Neuronal stem cell (in vitro differentiated cells): ENCODE measurements around the gene TMX4.

Source experiments
- DNase-seq: peaks from one replicate; pipeline ENCODE4 v3.0.0-alpha.2; 2013; ENCODE audit warnings: low spot score
- H2AFZ ChIP-seq: one replicate; pipeline ENCODE4 v1.6.1; 2013; ENCODE audit warnings: mild to moderate bottlenecking, low read length, inconsistent platforms
- H2AK5ac ChIP-seq: 2 replicates; pipeline ENCODE4 v1.6.1; 2013; ENCODE audit warnings: low read depth, mild to moderate bottlenecking, inconsistent platforms, low read length, moderate library complexity, mixed read lengths
- H2BK120ac ChIP-seq: 2 replicates; pipeline ENCODE4 v1.6.1; 2013; ENCODE audit warnings: low read depth, mild to moderate bottlenecking, inconsistent platforms, low read length, moderate library complexity, mixed read lengths
- H2BK12ac ChIP-seq: one replicate; pipeline ENCODE4 v1.6.1; 2013; ENCODE audit warnings: low read length, inconsistent platforms
- H2BK15ac ChIP-seq: 2 replicates; pipeline ENCODE4 v1.6.1; 2013; ENCODE audit warnings: mild to moderate bottlenecking, low read length, inconsistent platforms, mixed read lengths
- H2BK5ac ChIP-seq: one replicate; pipeline ENCODE4 v1.6.1; 2013; ENCODE audit warnings: inconsistent platforms, mild to moderate bottlenecking, low read length, moderate library complexity
- H3K14ac ChIP-seq: one replicate; pipeline ENCODE4 v1.6.1; 2013; ENCODE audit warnings: low read length, inconsistent platforms
- H3K18ac ChIP-seq: 2 replicates; pipeline ENCODE4 v1.6.1; 2013; ENCODE audit warnings: low read length, inconsistent platforms
- H3K23ac ChIP-seq: 2 replicates; pipeline ENCODE4 v1.6.1; 2013; ENCODE audit warnings: low read depth, mild to moderate bottlenecking, mixed read lengths, low read length, inconsistent platforms; ENCODE audit not compliant: poor library complexity
- H3K27ac ChIP-seq: replicated peaks from 3 replicates; pipeline ENCODE4 v1.5.1; 2013; ENCODE audit warnings: low read length, inconsistent platforms
- H3K27me3 ChIP-seq, 3 experiments: 2 replicates each; pipeline ENCODE4 v1.6.1; 2013; ENCODE audit warnings: low read length in 3 of 3, mild to moderate bottlenecking in 2 of 3, inconsistent platforms in 1 of 3, low read depth in 1 of 3, mixed read lengths in 1 of 3, moderate library complexity in 1 of 3; ENCODE audit not compliant: control insufficient read depth in 3 of 3, insufficient read depth in 3 of 3
- H3K36me3 ChIP-seq, 2 donors: replicated peaks in 1 of 2; 2 replicates each; pipeline ENCODE4 v1.6.1; 2013; ENCODE audit warnings: low read length in 2 of 2; ENCODE audit not compliant: control insufficient read depth in 2 of 2, insufficient read depth in 2 of 2
- H3K4ac ChIP-seq: 2 replicates; pipeline ENCODE4 v1.6.1; 2013; ENCODE audit warnings: inconsistent platforms, mild to moderate bottlenecking, low read length, moderate library complexity
- H3K4me1 ChIP-seq, 2 donors: 1 replicate in 1 of 2; 2 replicates in 1 of 2; pipeline ENCODE4 v1.6.1; 2013; ENCODE audit warnings: low read length in 2 of 2, low read depth in 1 of 2; ENCODE audit not compliant: control insufficient read depth in 2 of 2, insufficient read depth in 1 of 2
- H3K4me2 ChIP-seq: one replicate; pipeline ENCODE4 v1.6.1; 2013; ENCODE audit warnings: mild to moderate bottlenecking, low read length, inconsistent platforms; ENCODE audit not compliant: insufficient read depth, poor library complexity, severe bottlenecking
- H3K4me3 ChIP-seq, 2 donors: 2 replicates each; pipeline ENCODE4 v1.5.1; 2013; ENCODE audit warnings: low read length in 2 of 2, mild to moderate bottlenecking in 2 of 2, inconsistent platforms in 1 of 2, moderate library complexity in 1 of 2
- H3K79me1 ChIP-seq: one replicate; pipeline ENCODE4 v1.6.1; 2013; ENCODE audit warnings: low read depth, mild to moderate bottlenecking, inconsistent platforms, low read length, moderate library complexity
- H3K9ac ChIP-seq: one replicate; pipeline ENCODE4 v1.6.1; 2013; ENCODE audit warnings: mild to moderate bottlenecking, low read depth, low read length, inconsistent platforms; ENCODE audit not compliant: poor library complexity
- H3K9me3 ChIP-seq, 2 donors: replicated peaks in 1 of 2; 2 replicates each; pipeline versions ENCODE3 to v1.6.1; 2013; ENCODE audit warnings: low read length in 2 of 2, mild to moderate bottlenecking in 2 of 2, inconsistent platforms in 1 of 2, low read depth in 1 of 2, mixed read lengths in 1 of 2, moderate library complexity in 1 of 2; ENCODE audit not compliant: control insufficient read depth in 2 of 2, insufficient read depth in 1 of 2
- H4K8ac ChIP-seq: one replicate; pipeline ENCODE4 v1.6.1; 2013; ENCODE audit warnings: low read depth, mild to moderate bottlenecking, inconsistent platforms, low read length, moderate library complexity
- H4K91ac ChIP-seq: one replicate; pipeline ENCODE4 v1.6.1; 2013; ENCODE audit warnings: low read length, low read depth, mild to moderate bottlenecking, inconsistent platforms; ENCODE audit not compliant: poor library complexity
- WGBS, 2 donors: extraction: QIAGEN DNeasy Blood & Tissue Kit; methylation state at CpG; one replicate each; pipeline ENCODE4 v1.1.7; 2013; ENCODE audit warnings: missing lambda C conversion rate in 2 of 2, mixed read lengths in 1 of 2; ENCODE audit not compliant: insufficient read length in 2 of 2, insufficient replicate concordance in 1 of 2; ENCODE audit errors: extremely low coverage in 2 of 2; 5-methylcytosine and 5-hydroxymethylcytosine counted together

TMX4 gene

DNA sequence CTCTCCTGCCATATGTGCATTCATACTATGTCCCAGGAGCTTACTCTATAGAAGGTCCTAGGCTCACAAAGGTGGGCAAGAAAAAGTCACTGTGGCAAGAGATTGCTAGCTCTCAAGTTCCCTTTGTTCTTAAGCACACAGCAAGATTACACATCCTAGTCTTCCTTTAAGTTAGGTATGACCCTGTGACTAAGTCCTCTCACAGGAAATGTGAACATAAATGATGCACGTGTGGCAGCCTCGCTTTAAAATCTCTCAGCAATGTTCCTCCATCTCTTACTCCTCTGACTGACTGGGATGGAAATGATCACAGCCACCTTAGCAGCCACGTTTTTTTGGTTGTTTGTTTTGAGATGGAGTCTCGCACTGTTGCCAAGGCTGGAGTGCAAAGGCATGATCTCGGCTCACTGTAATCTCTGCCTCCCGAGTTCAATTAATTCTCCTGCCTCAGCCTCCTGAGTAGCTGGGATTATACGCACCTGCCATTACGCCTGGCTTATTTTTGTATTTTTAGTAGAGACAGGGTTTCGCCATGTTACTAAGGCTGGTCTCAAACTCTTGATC lies 43.6 kb downstream of the TMX4 start:
- no peak overlapping the region for H3K9ac ChIP-seq
- no peaks in the 10 kb centered on the region for H3K79me1 ChIP-seq
- no peak overlapping the region for H2BK15ac ChIP-seq
- H3K36me3 ChIP-seq: peaks cover 0 to 4% of the 10 kb centered on the region in 2 donors
- H2AK5ac ChIP-seq: no peak overlapping the region
- H3K18ac ChIP-seq: no peak overlapping the region
- no peak overlapping the region for H3K23ac ChIP-seq
- H3K4me3 ChIP-seq: no peak overlapping the region
- H4K8ac ChIP-seq: no peak overlapping the region
- H2BK12ac ChIP-seq: no peak overlapping the region
- H3K27ac ChIP-seq: no peak overlapping the region
- no peaks in the 10 kb centered on the region for H3K9me3 ChIP-seq
- H3K4me1 ChIP-seq: no peaks in the 10 kb centered on the region
- no peak overlapping the region for H2BK5ac ChIP-seq
- H3K14ac ChIP-seq: no peak overlapping the region
- no peak overlapping the region for H2BK120ac ChIP-seq
- DNase-seq: no peak
- H4K91ac ChIP-seq: no peak overlapping the region
- no peak overlapping the region for H3K4ac ChIP-seq
- no peaks in the 10 kb centered on the region for H3K27me3 ChIP-seq
- no peak overlapping the region for H2AFZ ChIP-seq
- no CpG with 5 or more reads among the region's 9 CpGs for WGBS, 2 donors
- no peak overlapping the region for H3K4me2 ChIP-seq

DNA sequence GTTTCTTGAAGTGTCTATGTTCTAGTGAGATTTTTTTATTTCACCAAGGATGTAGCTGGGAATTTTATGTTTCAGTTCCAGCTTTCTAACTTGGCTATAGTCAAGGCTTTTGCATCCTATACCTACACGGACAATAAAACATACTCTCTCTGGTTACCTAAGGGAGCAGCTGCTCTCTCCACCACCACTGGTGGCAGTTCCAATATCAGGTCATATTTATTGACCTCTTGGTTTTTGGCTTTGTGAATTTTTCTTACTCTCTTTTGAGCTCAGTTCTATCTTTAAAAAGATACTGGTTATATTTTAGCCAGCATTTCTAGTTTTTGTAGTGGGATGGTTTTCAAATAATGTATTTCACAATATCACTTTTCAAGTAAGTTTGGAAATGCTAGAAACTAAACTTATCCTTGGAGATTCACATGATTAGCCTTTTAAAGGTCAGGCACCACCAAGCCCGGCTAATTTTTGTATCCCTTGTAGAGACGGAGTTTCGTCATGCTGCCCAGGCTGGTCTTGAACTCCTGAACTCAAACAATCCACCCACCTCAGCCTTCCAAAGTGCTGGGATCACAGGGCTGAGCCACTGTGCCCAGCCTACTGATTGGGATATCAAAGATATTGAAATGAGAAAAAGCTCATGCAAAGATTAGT lies 44.7 kb downstream of the TMX4 start:
- no peak overlapping the region for H3K4ac ChIP-seq
- no peak overlapping the region for H3K27ac ChIP-seq
- no peak for DNase-seq
- H3K14ac ChIP-seq: no peak overlapping the region
- no peak overlapping the region for H3K23ac ChIP-seq
- no peaks in the 10 kb centered on the region for H3K4me1 ChIP-seq
- no peak overlapping the region for H2BK120ac ChIP-seq
- H4K8ac ChIP-seq: no peak overlapping the region
- no peaks in the 10 kb centered on the region for H3K79me1 ChIP-seq
- H3K18ac ChIP-seq: no peak overlapping the region
- no peak overlapping the region for H3K4me3 ChIP-seq
- H2BK15ac ChIP-seq: no peak overlapping the region
- no peak overlapping the region for H2AFZ ChIP-seq
- WGBS, 2 donors: no CpG with 5 or more reads among the region's 4 CpGs
- no peak overlapping the region for H2AK5ac ChIP-seq
- no peak overlapping the region for H3K4me2 ChIP-seq
- no peaks in the 10 kb centered on the region for H3K9me3 ChIP-seq
- H3K36me3 ChIP-seq: no peaks in the 10 kb centered on the region
- no peaks in the 10 kb centered on the region for H3K27me3 ChIP-seq
- no peak overlapping the region for H2BK5ac ChIP-seq
- H3K9ac ChIP-seq: no peak overlapping the region
- H4K91ac ChIP-seq: no peak overlapping the region
- H2BK12ac ChIP-seq: no peak overlapping the region

DNA sequence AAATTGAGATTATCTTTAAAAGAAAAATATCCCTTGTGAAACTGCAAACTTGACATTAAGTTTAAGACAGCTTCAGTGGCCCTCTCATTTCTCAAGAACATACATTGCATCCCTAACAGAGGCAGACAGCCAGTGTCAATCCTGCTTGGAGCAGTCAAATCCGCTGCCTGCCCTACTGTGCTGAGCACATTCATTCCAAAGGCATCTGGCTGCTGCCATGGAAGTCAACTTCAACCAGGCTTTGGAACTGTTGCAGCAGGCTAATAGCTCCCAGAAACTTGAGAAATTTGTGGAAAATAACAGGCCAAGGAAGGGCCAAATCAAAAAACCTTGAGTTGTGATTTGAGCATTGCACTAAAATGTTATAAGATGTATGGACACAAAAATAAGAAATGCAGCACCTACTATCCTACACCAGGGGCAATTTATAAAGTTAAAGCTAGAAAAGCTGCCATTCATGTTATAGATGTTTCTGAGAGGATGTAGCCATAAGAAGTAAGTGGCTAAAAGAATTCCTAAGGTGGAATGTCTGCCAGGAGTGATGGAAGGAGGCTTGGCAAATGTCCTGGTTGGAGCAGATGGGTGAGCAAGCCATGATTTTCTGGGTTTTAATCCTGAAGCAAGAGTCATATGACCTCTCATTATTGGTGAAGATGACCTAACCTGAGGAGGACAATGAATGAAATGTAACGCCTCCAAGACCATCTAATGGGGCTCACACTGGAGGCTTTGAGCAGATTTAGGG lies 47.9 kb downstream of the TMX4 start:
- no peaks in the 10 kb centered on the region for H3K79me1 ChIP-seq
- no peak overlapping the region for H3K9ac ChIP-seq
- no peak overlapping the region for H3K14ac ChIP-seq
- no peak overlapping the region for H2BK12ac ChIP-seq
- no peak for DNase-seq
- no peak overlapping the region for H2AK5ac ChIP-seq
- H3K36me3 ChIP-seq: no peaks in the 10 kb centered on the region
- no peak overlapping the region for H3K23ac ChIP-seq
- H3K27ac ChIP-seq: no peak overlapping the region
- H2BK5ac ChIP-seq: no peak overlapping the region
- no peak overlapping the region for H4K91ac ChIP-seq
- no peaks in the 10 kb centered on the region for H3K27me3 ChIP-seq
- H4K8ac ChIP-seq: no peak overlapping the region
- H3K18ac ChIP-seq: no peak overlapping the region
- H3K4ac ChIP-seq: no peak overlapping the region
- no peaks in the 10 kb centered on the region for H3K4me1 ChIP-seq
- no peaks in the 10 kb centered on the region for H3K9me3 ChIP-seq
- H3K4me2 ChIP-seq: no peak overlapping the region
- H3K4me3 ChIP-seq: no peak overlapping the region
- H2BK120ac ChIP-seq: no peak overlapping the region
- H2AFZ ChIP-seq: no peak overlapping the region
- no CpG with 5 or more reads among the region's 2 CpGs for WGBS, 2 donors
- no peak overlapping the region for H2BK15ac ChIP-seq

DNA sequence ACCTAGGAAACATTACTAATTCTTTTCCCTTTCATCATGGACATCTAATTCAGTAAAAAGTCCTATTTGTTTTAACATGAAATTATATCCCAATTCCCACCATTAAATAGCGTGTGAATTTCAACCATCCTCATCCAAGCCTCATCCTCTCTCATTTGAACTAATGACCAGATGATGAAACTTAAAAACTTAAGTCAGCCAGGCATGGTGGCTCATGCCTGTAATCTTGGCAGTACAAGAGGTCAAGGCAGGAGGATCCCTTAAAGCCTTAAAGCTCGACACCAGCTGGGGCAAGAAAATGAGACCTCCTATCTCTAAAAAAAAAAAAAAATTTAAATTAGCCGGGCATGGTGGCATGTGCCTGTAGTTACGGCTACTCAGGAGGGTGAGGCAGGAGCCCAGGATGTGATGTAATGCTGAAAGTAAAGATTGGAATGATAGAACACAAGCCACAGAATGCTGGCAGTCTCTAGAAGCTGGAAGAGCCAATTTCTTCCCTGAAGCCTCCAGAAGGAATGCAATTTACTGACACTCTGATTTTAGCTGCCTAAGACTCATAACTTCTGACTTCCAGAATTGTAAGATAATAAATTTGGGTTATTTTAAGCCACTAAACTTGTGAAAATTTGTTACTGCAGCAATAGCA lies 52.2 kb downstream of the TMX4 start:
- no peaks in the 10 kb centered on the region for H3K4me1 ChIP-seq

More for the DNA sequence above, 52.2 kb downstream of the TMX4 start:
- Histone ChIP-seq H2BK15ac (no peak overlapping the region), H3K36me3 (no peaks in the 10 kb centered on the region), H2BK12ac (no peak overlapping the region), H3K23ac (no peak overlapping the region), H3K9me3 (no peaks in the 10 kb centered on the region), H2BK5ac (no peak overlapping the region), H3K27ac (no peak overlapping the region), H3K4ac (no peak overlapping the region), H3K4me2 (no peak overlapping the region), H2BK120ac (no peak overlapping the region), H2AK5ac (no peak overlapping the region), H3K4me3 (no peak overlapping the region), H3K14ac (no peak overlapping the region), H2AFZ (no peak overlapping the region), H3K27me3 (no peaks in the 10 kb centered on the region), H3K9ac (no peak overlapping the region), H3K18ac (no peak overlapping the region), H3K79me1 (no peaks in the 10 kb centered on the region), H4K8ac (no peak overlapping the region), H4K91ac (no peak overlapping the region)
- no CpG with 5 or more reads among the region's 4 CpGs for WGBS, 2 donors
- no peak for DNase-seq
